ENCODE measurements around the gene KDM7A.

GRCh38 chr7:140146574-140146973 is 30.2 kb downstream of the KDM7A start:
- TF ChIP-seq CTCF (conservative IDR thresholded peaks at IDR 0.05; ENCODE audit: low read length) (no peak), EZH2phosphoT487 (IDR thresholded peaks at IDR 0.05; ENCODE audit: borderline replicate concordance, low read depth, low read length) (no peak)

All from OCI-LY7 (cell line).